ENCODE data around the gene STXBP4.

Gene STXBP4

DNA sequence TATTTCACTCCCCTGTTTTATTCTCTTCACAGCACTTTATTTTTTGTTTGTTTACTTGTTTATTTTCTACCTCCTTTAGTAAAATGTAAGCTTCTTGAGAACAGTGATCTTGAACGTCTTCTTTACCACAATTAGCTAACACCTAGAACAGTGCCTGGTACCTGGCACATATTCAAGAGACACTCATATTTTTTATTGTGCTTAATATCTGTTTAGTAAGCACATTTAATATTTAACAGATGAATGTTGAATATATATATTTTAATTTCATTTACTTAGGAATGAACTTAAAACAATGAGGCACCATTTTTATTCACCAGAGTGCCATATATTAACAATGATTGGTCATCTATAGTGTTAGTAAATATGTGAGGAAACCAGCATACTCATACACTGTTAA, 130.2 kb downstream of the STXBP4 start:
- Histone ChIP-seq H4K20me1 (ENCODE audit: low read depth, low read length) (no peaks in the 10 kb centered on the region), H3F3A (ENCODE audit: insufficient read depth) (no peaks in the 10 kb centered on the region), H3K9me2 (replicated peaks; ENCODE audit: insufficient read depth, low read length) (no peaks in the 10 kb centered on the region), H3K9ac (ENCODE audit: low read length) (no peak overlapping the region), H3K9me3 (ENCODE audit: insufficient read depth, low read length) (no peaks in the 10 kb centered on the region), H3K79me2 (ENCODE audit: insufficient read depth, low read length) (no peaks in the 10 kb centered on the region), H2AFZ (ENCODE audit: low read depth, low read length, severe bottlenecking) (no peak overlapping the region), H3K27me3 (ENCODE audit: low read length) (no peaks in the 10 kb centered on the region), H3K27ac (ENCODE audit: low read depth, low read length) (no peak overlapping the region), H3K4me3 (ENCODE audit: insufficient read depth, low read length, poor library complexity, severe bottlenecking) (no peak overlapping the region), H3K4me2 (ENCODE audit: low read depth, low read length, poor library complexity, severe bottlenecking) (no peak overlapping the region), H3K36me3 (ENCODE audit: low read length) (no peaks in the 10 kb centered on the region)
- no peak for TF ChIP-seq EZH2phosphoT487 (conservative IDR thresholded peaks at IDR 0.05; ENCODE audit: low read length)
- TF ChIP-seq, protein P1, sequence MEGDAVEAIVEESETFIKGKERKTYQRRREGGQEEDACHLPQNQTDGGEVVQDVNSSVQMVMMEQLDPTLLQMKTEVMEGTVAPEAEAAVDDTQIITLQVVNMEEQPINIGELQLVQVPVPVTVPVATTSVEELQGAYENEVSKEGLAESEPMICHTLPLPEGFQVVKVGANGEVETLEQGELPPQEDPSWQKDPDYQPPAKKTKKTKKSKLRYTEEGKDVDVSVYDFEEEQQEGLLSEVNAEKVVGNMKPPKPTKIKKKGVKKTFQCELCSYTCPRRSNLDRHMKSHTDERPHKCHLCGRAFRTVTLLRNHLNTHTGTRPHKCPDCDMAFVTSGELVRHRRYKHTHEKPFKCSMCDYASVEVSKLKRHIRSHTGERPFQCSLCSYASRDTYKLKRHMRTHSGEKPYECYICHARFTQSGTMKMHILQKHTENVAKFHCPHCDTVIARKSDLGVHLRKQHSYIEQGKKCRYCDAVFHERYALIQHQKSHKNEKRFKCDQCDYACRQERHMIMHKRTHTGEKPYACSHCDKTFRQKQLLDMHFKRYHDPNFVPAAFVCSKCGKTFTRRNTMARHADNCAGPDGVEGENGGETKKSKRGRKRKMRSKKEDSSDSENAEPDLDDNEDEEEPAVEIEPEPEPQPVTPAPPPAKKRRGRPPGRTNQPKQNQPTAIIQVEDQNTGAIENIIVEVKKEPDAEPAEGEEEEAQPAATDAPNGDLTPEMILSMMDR (IDR thresholded peaks at IDR 0.05; ENCODE audit: insufficient read depth, low read length, poor library complexity, severe bottlenecking), result no peak

DNA sequence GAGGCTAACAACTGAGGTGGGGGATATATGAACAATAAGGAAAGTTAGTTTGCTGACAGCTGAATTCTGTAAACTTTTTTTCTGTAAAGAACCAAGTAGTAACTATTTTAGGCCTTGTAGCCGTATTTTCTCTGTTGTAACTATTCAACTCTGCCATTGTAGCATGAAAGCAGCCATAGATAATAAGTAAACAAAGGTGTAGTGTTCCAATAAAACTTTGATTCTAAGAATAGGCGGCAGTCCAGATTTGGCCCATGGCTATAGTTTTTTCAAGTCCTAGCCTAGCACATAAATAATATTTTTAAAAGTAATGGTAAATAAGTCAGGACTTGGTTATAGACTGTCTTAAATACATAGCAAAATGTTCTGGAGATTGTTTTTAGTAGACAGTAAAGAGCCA, 142.0 kb downstream of the STXBP4 start:
- Histone ChIP-seq H3K36me3 (ENCODE audit: low read length) (no peaks in the 10 kb centered on the region), H3K79me2 (ENCODE audit: insufficient read depth, low read length) (no peaks in the 10 kb centered on the region), H3K9me3 (ENCODE audit: insufficient read depth, low read length) (no peaks in the 10 kb centered on the region), H3K4me2 (ENCODE audit: low read depth, low read length, poor library complexity, severe bottlenecking) (no peak overlapping the region), H3K27me3 (ENCODE audit: low read length) (no peaks in the 10 kb centered on the region), H4K20me1 (ENCODE audit: low read depth, low read length) (no peaks in the 10 kb centered on the region), H3K9ac (ENCODE audit: low read length) (no peak overlapping the region), H3F3A (ENCODE audit: insufficient read depth) (no peaks in the 10 kb centered on the region), H3K4me3 (ENCODE audit: insufficient read depth, low read length, poor library complexity, severe bottlenecking) (no peak overlapping the region), H3K9me2 (replicated peaks; ENCODE audit: insufficient read depth, low read length) (no peaks in the 10 kb centered on the region), H3K27ac (ENCODE audit: low read depth, low read length) (no peak overlapping the region), H2AFZ (ENCODE audit: low read depth, low read length, severe bottlenecking) (no peak overlapping the region)
- no peak for TF ChIP-seq EZH2phosphoT487 (conservative IDR thresholded peaks at IDR 0.05; ENCODE audit: low read length)
- TF ChIP-seq, protein P1 (IDR thresholded peaks at IDR 0.05; ENCODE audit: insufficient read depth, low read length, poor library complexity, severe bottlenecking), result no peak

DNA sequence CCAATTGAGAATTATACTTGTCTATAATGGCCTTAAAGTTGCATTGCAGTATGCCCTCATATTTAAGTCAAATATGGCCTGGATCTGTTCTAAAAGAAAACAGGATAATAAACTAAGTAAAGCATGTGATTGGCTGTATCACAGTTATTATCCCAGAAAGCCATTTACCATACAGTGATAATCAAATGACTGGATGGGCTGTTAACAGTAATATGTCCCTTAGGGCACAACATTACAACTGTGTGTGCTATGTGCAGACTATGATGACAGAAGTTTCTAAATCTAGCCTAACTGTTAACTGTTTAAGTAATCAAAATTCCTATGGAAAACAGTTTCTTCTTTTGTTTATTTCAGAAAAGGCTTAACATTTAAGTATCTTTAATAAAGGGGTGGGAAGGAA, 145.7 kb downstream of the STXBP4 start:
- no peaks in the 10 kb centered on the region for H3K79me2 ChIP-seq (ENCODE audit: insufficient read depth, low read length)
- no peak overlapping the region for H3K4me3 ChIP-seq (ENCODE audit: insufficient read depth, low read length, poor library complexity, severe bottlenecking)
- no peaks in the 10 kb centered on the region for H3K9me3 ChIP-seq (ENCODE audit: insufficient read depth, low read length)
- no peaks in the 10 kb centered on the region for H3K9me2 ChIP-seq (replicated peaks; ENCODE audit: insufficient read depth, low read length)
- no peaks in the 10 kb centered on the region for H4K20me1 ChIP-seq (ENCODE audit: low read depth, low read length)
- no peak overlapping the region for H3K9ac ChIP-seq (ENCODE audit: low read length)
- TF ChIP-seq, protein P1 (IDR thresholded peaks at IDR 0.05; ENCODE audit: insufficient read depth, low read length, poor library complexity, severe bottlenecking), result no peak
- TF ChIP-seq EZH2phosphoT487 (conservative IDR thresholded peaks at IDR 0.05; ENCODE audit: low read length), result no peak
- no peaks in the 10 kb centered on the region for H3F3A ChIP-seq (ENCODE audit: insufficient read depth)
- no peaks in the 10 kb centered on the region for H3K27me3 ChIP-seq (ENCODE audit: low read length)
- H3K27ac ChIP-seq (ENCODE audit: low read depth, low read length), result no peak overlapping the region
- H3K4me2 ChIP-seq (ENCODE audit: low read depth, low read length, poor library complexity, severe bottlenecking), result no peak overlapping the region
- H2AFZ ChIP-seq (ENCODE audit: low read depth, low read length, severe bottlenecking), result no peak overlapping the region
- no peaks in the 10 kb centered on the region for H3K36me3 ChIP-seq (ENCODE audit: low read length)
